Measurements from ENCODE around the gene SPINK14. TPM values are rescaled to one million over a fixed set of nuclear protein-coding genes. Genes with fewer than 3 reads are reported as not detected.

Gene SPINK14
- total RNA-seq, 3 donors from 2014 or later (not counting 1 experiment from before 2014, with no cell fraction given), result not detected

DNA sequence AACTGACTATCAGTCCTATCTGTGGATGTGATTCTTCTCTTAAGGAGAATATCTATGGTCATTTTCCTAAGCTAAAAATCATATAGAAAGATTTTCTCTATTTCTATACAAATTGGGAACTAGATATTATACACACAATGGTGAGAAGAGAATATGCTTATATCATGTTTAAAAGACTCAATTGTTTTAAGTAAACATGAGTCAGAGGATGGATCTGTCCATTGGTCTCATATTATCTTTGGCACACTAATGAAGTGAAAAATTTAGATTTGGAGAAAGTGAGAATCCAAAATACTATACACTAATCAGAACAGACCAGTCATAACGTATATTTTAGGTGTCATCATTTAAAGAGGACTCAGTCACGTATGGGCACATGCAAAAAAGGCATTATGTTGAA, 16.5 kb upstream of the SPINK14 start:
- Histone ChIP-seq H3K4me3 (ENCODE audit: low read length) (no peak overlapping the region), H3K27me3 (ENCODE audit: control insufficient read depth, insufficient read depth, low read length) (no peaks in the 10 kb centered on the region), H3K9me3 (ENCODE audit: control insufficient read depth, insufficient read depth, low read length) (no peaks in the 10 kb centered on the region), H3K27ac (ENCODE audit: low read length) (no peak overlapping the region), H3K4me1 (ENCODE audit: control insufficient read depth, insufficient read depth, low read length) (no peaks in the 10 kb centered on the region), H3K36me3 (ENCODE audit: control insufficient read depth, insufficient read depth, low read length) (no peaks in the 10 kb centered on the region)
- no peak overlapping the region for H3K27ac Mint-ChIP-seq
- no peaks in the 10 kb centered on the region for H3K36me3 Mint-ChIP-seq
- DNase-seq (no peak), ATAC-seq (no peak)
- H3K4me3 Mint-ChIP-seq, result no peak overlapping the region
- 80% methylated on average over 1 of the region's 2 CpGs for WGBS (ENCODE audit: insufficient coverage)
- H3K9me3 Mint-ChIP-seq, result peaks cover 4 to 5% of the 10 kb centered on the region in 2 donors
- no peaks in the 10 kb centered on the region for H3K4me1 Mint-ChIP-seq
- TF ChIP-seq, protein P1, sequence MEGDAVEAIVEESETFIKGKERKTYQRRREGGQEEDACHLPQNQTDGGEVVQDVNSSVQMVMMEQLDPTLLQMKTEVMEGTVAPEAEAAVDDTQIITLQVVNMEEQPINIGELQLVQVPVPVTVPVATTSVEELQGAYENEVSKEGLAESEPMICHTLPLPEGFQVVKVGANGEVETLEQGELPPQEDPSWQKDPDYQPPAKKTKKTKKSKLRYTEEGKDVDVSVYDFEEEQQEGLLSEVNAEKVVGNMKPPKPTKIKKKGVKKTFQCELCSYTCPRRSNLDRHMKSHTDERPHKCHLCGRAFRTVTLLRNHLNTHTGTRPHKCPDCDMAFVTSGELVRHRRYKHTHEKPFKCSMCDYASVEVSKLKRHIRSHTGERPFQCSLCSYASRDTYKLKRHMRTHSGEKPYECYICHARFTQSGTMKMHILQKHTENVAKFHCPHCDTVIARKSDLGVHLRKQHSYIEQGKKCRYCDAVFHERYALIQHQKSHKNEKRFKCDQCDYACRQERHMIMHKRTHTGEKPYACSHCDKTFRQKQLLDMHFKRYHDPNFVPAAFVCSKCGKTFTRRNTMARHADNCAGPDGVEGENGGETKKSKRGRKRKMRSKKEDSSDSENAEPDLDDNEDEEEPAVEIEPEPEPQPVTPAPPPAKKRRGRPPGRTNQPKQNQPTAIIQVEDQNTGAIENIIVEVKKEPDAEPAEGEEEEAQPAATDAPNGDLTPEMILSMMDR (IDR thresholded peaks at IDR 0.05), result no peak
- intact Hi-C loops (cut with micrococcal nuclease), result no loop called here
- no peaks in the 10 kb centered on the region for H3K27me3 Mint-ChIP-seq (ENCODE audit: low read depth in 2 of 2)

DNA sequence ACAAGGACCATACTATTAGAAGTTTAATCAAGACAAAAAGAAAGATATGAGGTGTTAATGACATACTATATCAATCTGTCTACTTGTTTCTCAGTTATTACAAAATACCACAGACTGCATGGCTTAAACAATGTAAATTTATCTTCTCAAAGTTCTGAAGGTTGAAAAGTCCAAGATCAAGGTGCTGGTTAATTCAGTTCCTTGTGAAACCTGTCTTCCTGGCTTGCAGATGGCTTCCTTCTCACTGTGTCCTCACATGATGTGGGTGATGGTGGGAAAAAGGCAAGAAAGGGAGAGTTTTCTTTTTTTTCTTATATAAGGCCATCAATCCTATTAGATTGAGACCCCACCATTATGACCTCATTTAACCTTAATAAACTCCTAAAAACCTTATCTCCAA, 15.6 kb upstream of the SPINK14 start:
- Mint-ChIP-seq H3K36me3 (no peaks in the 10 kb centered on the region), H3K4me3 (no peak overlapping the region), H3K27me3 (ENCODE audit: low read depth in 2 of 2) (no peaks in the 10 kb centered on the region), H3K9me3 (peaks cover 4 to 5% of the 10 kb centered on the region in 2 donors), H3K4me1 (no peaks in the 10 kb centered on the region), H3K27ac (no peak overlapping the region)
- intact Hi-C loops (cut with micrococcal nuclease), result no loop called here
- no peaks in the 10 kb centered on the region for H3K4me1 ChIP-seq (ENCODE audit: control insufficient read depth, insufficient read depth, low read length)
- H3K27ac ChIP-seq (ENCODE audit: low read length), result no peak overlapping the region
- no peaks in the 10 kb centered on the region for H3K27me3 ChIP-seq (ENCODE audit: control insufficient read depth, insufficient read depth, low read length)
- no peaks in the 10 kb centered on the region for H3K9me3 ChIP-seq (ENCODE audit: control insufficient read depth, insufficient read depth, low read length)
- TF ChIP-seq, protein P1 (IDR thresholded peaks at IDR 0.05), result no peak
- no peak overlapping the region for H3K4me3 ChIP-seq (ENCODE audit: low read length)
- DNase-seq (no peak), ATAC-seq (no peak)
- no peaks in the 10 kb centered on the region for H3K36me3 ChIP-seq (ENCODE audit: control insufficient read depth, insufficient read depth, low read length)

DNA sequence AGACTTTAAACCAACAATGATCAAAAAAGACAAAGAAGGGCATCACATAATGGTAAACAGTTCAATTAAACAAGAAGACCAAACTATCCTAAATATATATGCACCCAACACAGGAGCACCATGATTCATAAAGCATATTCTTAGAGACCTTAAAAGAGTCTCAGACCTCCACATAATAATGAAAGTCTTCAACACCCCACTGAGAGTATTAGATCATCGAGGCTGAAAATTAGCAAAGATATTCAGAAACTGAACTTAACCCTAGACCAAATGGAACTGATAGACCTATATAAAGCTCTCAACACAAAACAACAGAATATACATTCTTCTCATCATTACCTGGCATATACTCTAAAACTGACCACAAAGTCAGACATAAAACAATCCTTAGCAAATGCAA, 11.7 kb upstream of the SPINK14 start:
- WGBS (ENCODE audit: insufficient coverage), result 83% methylated on average over 1 of the region's 1 CpG
- Mint-ChIP-seq H3K36me3 (no peaks in the 10 kb centered on the region), H3K4me3 (no peak overlapping the region), H3K27ac (no peak overlapping the region), H3K4me1 (no peaks in the 10 kb centered on the region), H3K27me3 (ENCODE audit: low read depth in 2 of 2) (no peaks in the 10 kb centered on the region), H3K9me3 (peaks cover 4 to 5% of the 10 kb centered on the region in 2 donors)
- Histone ChIP-seq H3K9me3 (ENCODE audit: control insufficient read depth, insufficient read depth, low read length) (no peaks in the 10 kb centered on the region), H3K27ac (ENCODE audit: low read length) (no peak overlapping the region), H3K4me3 (ENCODE audit: low read length) (no peak overlapping the region), H3K27me3 (ENCODE audit: control insufficient read depth, insufficient read depth, low read length) (no peaks in the 10 kb centered on the region), H3K4me1 (ENCODE audit: control insufficient read depth, insufficient read depth, low read length) (no peaks in the 10 kb centered on the region), H3K36me3 (ENCODE audit: control insufficient read depth, insufficient read depth, low read length) (no peaks in the 10 kb centered on the region)
- no peak for DNase-seq
- TF ChIP-seq, protein P1 (IDR thresholded peaks at IDR 0.05), result no peak
- ATAC-seq, result no peak
- intact Hi-C loops (cut with micrococcal nuclease), result no loop called here

DNA sequence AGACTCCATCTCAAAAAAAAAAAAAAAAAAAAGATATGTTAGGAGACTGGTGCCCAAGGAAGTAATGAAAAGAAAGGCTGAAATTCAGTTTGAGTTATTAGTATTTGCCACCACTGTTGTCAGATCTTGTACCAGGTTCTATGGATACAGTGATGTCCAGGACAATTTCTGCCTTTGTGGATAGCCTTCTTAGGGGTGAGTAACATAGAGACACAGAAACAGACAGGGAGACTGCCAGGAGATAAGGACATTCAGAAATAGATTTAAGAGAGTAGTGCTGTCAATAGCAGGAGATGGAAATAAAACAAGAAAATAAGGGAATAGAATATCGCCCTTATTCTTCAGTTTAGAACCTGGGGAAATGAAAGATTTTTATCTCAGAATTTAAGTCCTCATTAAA, 6.3 kb upstream of the SPINK14 start:
- TF ChIP-seq, protein P1 (IDR thresholded peaks at IDR 0.05), result no peak
- no CpG with 5 or more reads among the region's 1 CpG for WGBS (ENCODE audit: insufficient coverage)
- no peaks in the 10 kb centered on the region for H3K36me3 ChIP-seq (ENCODE audit: control insufficient read depth, insufficient read depth, low read length)

More for the DNA sequence above, 6.3 kb upstream of the SPINK14 start:
- Mint-ChIP-seq H3K9me3 (no peaks in the 10 kb centered on the region), H3K4me3 (no peak overlapping the region), H3K27me3 (ENCODE audit: low read depth in 2 of 2) (no peaks in the 10 kb centered on the region), H3K36me3 (no peaks in the 10 kb centered on the region), H3K4me1 (no peaks in the 10 kb centered on the region), H3K27ac (no peak overlapping the region)
- Histone ChIP-seq H3K9me3 (ENCODE audit: control insufficient read depth, insufficient read depth, low read length) (no peaks in the 10 kb centered on the region), H3K4me1 (ENCODE audit: control insufficient read depth, insufficient read depth, low read length) (no peaks in the 10 kb centered on the region), H3K27ac (ENCODE audit: low read length) (no peak overlapping the region), H3K4me3 (ENCODE audit: low read length) (no peak overlapping the region), H3K27me3 (ENCODE audit: control insufficient read depth, insufficient read depth, low read length) (no peaks in the 10 kb centered on the region)
- DNase-seq (no peak), ATAC-seq (no peak)
- intact Hi-C loops (cut with micrococcal nuclease), result no loop called here

All from natural killer cell (primary cell).